GM12873 (cell line): ENCODE measurements around the gene LY6G5B.

Experiments used
- CTCF ChIP-seq: IDR thresholded peaks from 2 replicates; pipeline ENCODE4 v1.5.1; 2012; ENCODE audit warnings: low read depth, mild to moderate bottlenecking, moderate library complexity, low read length, control low read depth; ENCODE audit not compliant: insufficient read depth; ENCODE audit errors: missing control alignments

LY6G5B gene

DNA sequence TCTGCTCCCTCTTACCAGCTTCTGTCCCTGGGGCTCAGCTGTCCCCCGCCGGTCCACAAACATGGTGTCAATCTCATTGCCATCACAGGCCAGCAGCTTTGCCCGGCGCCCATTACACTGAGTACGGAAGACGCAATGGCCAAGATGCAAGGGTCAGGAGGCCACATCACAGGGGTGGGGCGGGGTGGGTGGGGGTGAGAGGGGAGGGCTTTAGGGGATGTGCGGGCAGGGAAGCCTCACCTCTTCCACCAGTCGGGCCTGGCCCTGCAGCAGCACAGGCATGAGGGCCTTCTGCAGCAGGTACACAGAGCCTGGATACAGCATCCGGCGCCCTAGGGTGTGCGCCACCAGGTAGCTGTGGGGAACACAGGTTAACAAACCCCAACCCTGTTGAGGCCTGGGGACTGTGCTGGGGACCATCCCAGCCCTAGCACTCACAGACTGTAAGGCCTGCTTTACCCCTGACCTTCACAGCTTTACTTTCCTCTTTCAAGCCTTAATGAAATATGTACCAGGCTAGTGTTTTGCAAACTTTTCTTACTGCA, 21.9 kb downstream of the LY6G5B start:
- TF ChIP-seq CTCF = no peak

- no peak for TF ChIP-seq CTCF
These were observed 22.6 kb downstream of the LY6G5B start for GRCh38 chr6:31692353-31692752.

DNA sequence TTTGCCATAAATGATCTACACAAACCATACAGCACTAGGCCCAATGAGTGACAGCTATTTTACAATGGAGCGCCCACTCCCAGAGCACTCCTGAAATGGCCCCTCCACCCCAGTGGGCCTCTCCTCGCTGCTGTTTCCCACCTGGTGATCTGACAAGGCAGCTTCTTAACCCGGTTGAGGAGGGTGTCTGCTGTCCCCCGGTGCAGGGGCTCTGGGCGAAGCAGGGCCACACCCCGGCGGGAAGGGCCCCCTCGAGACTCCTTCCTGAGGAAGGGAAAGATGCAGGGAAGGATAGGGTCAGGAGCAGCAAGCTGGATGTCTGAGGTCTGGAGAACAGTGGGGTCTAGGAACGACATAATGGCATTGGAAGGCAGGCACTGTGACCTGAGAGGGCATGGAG, 23.1 kb downstream of the LY6G5B start:
- no peak for TF ChIP-seq CTCF

DNA sequence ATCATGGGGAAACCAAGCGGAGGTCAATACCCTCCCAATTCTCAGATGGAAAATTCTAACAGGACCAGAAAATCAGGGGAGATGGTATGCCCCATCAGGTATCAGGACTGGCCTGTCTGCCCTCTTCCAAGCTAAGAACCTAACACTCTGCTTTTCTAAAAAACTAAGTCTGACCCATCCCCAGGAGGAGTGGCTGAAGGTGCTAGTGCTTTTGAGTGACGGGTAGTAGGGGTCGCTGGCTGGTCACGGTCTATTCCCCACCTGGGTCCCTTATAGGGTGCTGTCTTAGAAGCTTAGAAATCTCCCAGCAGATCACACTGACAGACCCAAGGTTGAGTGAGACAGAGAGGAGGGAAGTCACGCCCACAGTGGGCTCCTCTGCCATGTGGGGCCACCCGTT, 23.8 kb downstream of the LY6G5B start:
- TF ChIP-seq CTCF = no peak

GRCh38 chr6:31697555-31697954, 27.8 kb downstream of the LY6G5B start:
- TF ChIP-seq CTCF = no peak

DNA sequence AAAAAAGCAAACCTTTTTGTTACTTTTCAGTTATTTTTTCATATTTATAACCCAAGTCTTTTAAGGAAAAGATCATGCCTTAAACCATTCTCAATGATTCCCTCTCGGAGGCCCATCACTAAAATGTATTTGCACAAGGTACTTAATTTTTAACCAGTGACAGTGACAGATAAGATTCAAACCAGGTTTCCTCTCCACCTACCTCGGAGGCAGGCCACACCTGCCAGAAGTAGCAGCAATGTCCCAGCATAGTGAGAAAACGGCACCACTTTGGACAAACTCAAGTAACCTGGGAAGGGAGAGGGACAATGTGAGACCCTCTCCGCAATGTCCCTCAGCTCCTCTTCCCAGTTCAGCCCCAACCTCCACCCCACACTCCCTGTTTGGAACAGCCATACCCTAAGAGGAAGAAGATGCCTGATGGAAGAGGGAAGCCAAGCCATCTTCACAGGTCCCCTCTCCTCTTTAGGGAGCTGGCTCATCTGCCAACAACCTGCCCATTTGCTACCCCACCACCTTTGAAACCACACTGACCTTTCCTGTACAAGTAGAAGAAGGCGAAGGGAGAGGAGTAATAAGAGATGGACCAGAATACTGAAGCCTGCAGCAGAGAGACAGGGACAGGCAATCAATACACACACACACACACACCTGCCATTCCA, 31.1 kb downstream of the LY6G5B start:
- no peak for TF ChIP-seq CTCF

- no peak for TF ChIP-seq CTCF
These were observed 32.1 kb downstream of the LY6G5B start for GRCh38 chr6:31701666-31702404.
